HEK293T (cell line): ENCODE measurements around the gene MAP3K9.

ENCODE experiments used
- BHLHE40 ChIP-seq: fragments of 450-650 bp; IDR thresholded peaks from 2 replicates; pipeline ENCODE4 v1.6.1; 2016; ENCODE audit warnings: mild to moderate bottlenecking, moderate library complexity, borderline replicate concordance
- ELF4 ChIP-seq: fragments of 450-650 bp; IDR thresholded peaks from 2 replicates; pipeline ENCODE4 v1.6.1; 2017; ENCODE audit warnings: antibody characterized with exemption
- FOXA1 ChIP-seq: fragments of 450-650 bp; IDR thresholded peaks from 2 replicates; pipeline ENCODE4 v1.6.1; 2016; ENCODE audit warnings: mild to moderate bottlenecking
- FOXM1 ChIP-seq: fragments of 450-650 bp; IDR thresholded peaks from 2 replicates; pipeline ENCODE4 v1.6.1; 2017; ENCODE audit warnings: mild to moderate bottlenecking, borderline replicate concordance
- L3MBTL2 ChIP-seq: fragments of 450-650 bp; conservative IDR thresholded peaks from 2 replicates; pipeline ENCODE4 v1.6.1; 2016; ENCODE audit warnings: mild to moderate bottlenecking
- SP1 ChIP-seq: fragments of 450-650 bp; IDR thresholded peaks from 2 replicates; pipeline ENCODE4 v1.6.1; 2017
- SUZ12 ChIP-seq: fragments of 450-650 bp; IDR thresholded peaks from 2 replicates; pipeline ENCODE4 v1.6.1; 2016; ENCODE audit warnings: mild to moderate bottlenecking
- TARDBP ChIP-seq: fragments of 450-650 bp; IDR thresholded peaks from 2 replicates; pipeline ENCODE4 v1.6.1; 2016
- ZNF384 ChIP-seq: fragments of 450-650 bp; IDR thresholded peaks from 2 replicates; pipeline ENCODE4 v1.6.1; 2016

- TF ChIP-seq L3MBTL2 (no peak), ELF4 (no peak), SP1 (no peak), FOXA1 (no peak), ZNF384 (no peak), BHLHE40 (no peak), SUZ12 (no peak), TARDBP (no peak), FOXM1 (no peak)
Observed at GRCh38 chr14:70709726-70710382, 99.5 kb downstream of the MAP3K9 start.
